VCaP (cell line): ENCODE measurements around the gene EPHB2.

Experiments
- H3K27ac ChIP-seq: fragments of 450-650 bp; 2 replicates; pipeline ENCODE4 v1.5.1; 2017
- TF ChIP-seq, protein P1 (sequence below): fragments of 450-650 bp; conservative IDR thresholded peaks from 2 replicates; pipeline ENCODE4 v1.5.1; 2017; ENCODE audit warnings: mild to moderate bottlenecking, moderate library complexity

Gene EPHB2

DNA sequence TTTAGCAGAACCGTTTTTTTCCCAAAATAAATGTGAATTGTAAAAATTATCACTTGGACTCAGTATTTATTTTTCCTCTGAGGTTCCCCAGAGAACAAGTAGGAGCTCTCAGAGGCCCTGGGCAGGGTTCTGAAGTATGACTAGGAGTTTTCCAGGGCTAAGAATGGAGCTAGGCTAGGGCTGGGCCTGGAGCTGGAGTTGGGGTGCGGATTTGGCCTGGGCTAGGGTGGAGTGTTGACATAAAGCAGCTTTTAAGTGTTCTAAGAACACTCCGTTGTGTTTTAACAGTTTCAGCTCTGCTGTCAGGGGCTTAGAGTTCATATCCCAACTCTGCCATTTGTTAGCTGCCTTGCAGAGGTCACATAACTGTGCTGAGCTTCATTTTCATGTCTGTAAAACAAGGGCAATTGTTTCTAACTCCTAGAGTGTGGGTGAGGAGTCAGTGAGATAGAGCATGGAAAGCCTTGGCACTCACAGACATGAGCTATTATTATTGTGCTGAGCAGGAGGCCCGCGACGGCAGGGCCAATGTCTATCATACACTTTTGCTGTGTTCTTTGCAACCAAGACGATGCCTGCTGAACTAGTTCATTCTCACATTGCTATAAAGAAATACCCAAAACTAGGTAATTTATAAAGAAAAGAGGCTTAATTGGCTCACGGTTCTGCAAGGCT, 210.9 kb downstream of the EPHB2 start:
- TF ChIP-seq, protein P1, sequence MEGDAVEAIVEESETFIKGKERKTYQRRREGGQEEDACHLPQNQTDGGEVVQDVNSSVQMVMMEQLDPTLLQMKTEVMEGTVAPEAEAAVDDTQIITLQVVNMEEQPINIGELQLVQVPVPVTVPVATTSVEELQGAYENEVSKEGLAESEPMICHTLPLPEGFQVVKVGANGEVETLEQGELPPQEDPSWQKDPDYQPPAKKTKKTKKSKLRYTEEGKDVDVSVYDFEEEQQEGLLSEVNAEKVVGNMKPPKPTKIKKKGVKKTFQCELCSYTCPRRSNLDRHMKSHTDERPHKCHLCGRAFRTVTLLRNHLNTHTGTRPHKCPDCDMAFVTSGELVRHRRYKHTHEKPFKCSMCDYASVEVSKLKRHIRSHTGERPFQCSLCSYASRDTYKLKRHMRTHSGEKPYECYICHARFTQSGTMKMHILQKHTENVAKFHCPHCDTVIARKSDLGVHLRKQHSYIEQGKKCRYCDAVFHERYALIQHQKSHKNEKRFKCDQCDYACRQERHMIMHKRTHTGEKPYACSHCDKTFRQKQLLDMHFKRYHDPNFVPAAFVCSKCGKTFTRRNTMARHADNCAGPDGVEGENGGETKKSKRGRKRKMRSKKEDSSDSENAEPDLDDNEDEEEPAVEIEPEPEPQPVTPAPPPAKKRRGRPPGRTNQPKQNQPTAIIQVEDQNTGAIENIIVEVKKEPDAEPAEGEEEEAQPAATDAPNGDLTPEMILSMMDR: no peak
- no peak overlapping the region for H3K27ac ChIP-seq

DNA sequence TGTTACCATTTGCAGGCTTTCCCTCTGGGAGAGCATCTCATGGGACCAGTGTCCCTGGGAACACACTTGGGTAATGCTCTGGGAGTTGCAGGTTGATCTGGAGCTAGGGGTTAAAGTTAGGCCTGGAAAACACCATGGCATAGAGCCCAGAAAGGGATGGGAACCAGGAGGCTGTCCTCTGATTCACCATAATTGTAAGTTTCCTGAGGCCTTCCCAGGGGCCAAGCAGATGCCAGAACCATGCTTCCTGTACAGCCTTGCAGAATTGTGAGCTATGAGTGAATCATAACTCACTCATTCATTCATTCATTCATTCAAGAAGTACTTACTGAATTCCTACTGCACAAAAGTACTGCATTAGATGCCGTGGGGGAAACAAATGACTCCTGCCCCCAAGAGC, 212.0 kb downstream of the EPHB2 start:
- TF ChIP-seq, protein P1: no peak
- H3K27ac ChIP-seq: no peak overlapping the region

DNA sequence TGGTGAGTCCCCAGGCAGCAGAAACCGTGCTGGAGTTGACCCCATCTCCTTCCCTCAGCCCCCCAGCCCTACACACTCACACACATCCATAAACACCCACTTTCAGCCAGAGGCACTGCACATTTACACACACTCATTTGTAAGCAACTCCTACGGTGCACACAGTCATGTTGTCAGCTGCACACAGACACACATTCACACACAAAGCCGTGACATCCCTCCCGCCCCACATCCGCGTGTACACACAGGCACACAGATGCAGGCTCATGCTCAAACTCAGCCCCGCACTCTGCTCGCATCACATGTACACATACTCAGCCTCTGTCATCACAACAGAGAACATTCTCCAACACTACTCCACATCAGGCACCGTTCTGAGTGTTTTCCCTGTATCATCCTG, 214.5 kb downstream of the EPHB2 start:
- TF ChIP-seq, protein P1: no peak
- no peak overlapping the region for H3K27ac ChIP-seq

DNA sequence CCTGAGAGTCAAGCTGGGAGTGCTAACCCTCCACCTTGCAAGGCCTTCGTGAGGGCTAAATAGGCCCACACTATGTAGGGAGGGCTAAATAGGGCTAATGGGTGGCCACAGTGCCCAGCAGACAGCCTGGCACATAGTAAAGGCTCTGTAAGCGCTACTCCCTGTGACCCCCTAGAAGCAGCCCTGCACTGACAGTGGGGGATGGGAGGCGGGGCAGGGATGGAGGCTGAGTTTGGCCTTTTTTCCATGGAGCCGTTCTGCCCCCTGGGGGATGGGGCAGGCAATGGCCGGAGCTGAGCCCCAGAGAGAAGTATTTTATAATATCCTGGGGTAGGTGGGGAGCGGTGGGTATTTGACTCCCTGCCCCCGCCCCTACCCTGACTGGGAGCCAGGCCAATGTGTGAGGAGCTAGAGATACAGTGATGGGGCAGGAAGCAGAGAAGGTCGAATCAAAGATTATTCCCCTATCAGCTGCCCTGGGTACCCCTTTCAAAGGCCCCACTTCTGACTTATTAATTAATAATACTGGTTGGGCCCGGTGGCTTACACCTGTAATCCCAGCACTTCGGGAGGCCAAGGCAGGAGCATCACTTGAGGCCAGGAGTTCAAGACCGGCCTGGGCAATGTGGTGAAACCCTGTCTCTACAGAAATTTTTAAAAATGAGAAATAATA, 219.7 kb downstream of the EPHB2 start:
- H3K27ac ChIP-seq: no peak overlapping the region
- TF ChIP-seq, protein P1: peak; percentile 83

DNA sequence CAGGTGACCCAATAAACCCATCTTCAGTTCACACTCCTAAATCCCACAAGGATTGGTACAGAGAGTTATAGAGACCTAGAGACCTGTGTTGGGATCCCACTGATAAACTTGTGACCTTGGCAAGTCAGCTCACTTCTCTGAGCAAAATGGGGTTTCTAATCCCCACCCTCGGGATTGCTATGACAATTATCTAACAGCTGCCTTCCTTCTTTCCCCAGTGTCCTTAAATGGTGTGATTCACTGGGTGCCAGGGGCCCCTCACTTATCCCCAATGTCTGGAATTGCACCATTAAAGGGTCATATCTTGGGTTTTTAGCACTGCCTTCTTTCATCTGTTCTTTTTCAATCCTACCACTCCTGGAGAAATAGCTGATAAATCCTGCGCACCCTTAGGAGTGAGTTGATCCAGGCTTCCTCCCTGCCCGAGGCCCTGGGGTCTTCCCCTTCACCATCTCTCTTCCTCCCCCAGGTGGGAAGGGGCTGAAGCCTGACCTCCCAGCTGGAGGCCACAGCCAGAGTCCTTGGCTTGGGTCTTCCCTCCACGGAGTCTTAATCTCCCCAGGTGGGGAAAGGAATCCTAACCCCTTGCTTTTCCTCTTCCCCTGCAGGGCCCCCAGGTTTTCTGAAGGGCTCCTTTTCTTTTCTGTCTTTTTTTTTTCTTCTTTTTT, 222.3 kb downstream of the EPHB2 start:
- H3K27ac ChIP-seq: no peak overlapping the region
- TF ChIP-seq, protein P1: no peak

DNA sequence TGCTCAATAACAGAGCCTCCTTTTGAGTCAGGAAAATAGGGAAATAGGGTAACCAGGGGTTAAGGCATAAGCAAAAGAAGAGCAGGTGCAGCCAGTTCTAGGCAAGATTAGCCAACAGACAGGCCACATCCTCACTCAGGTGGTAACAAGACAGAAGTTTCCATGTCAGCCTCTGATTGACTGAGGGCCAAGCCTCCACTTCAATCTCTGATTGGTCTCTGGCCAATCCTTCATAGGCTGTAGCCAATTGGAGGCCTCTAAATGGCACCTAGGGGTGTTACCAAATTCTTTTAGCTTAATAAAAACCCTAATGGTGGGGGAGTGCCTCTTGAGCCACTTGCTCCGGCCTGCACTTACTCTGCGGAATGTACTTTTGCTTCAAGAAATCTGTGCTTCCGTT, 224.8 kb downstream of the EPHB2 start:
- no peak overlapping the region for H3K27ac ChIP-seq
- TF ChIP-seq, protein P1: no peak

GRCh38 chr1:22936681-22937080, 226.0 kb downstream of the EPHB2 start:
- H3K27ac ChIP-seq: no peak overlapping the region
- TF ChIP-seq, protein P1: no peak
